Activated T-cell treated with anti-CD3 and anti-CD28 coated beads, Interleukin-2, amount 50 U/mL, for 24 hours (primary cell): ENCODE results near the gene PRKAG2.
"Not testable (repeated sequence)": the region's sequence is repeated elsewhere in the genome, so short reads cannot be mapped to it uniquely, and the experiment has no call there.

ENCODE experiments used
- DNase-seq: peaks from one replicate; pipeline ENCODE4 v3.0.0-alpha.2; 2020
- H3K27ac Mint-ChIP-seq: 2 replicates; pipeline ENCODE4 v1.8.0; 2020; ENCODE audit warnings: mild to moderate bottlenecking, mixed read lengths
- H3K27me3 Mint-ChIP-seq: 2 replicates; pipeline ENCODE4 v1.8.0; 2020; ENCODE audit warnings: mixed read lengths
- H3K36me3 Mint-ChIP-seq: 2 replicates; pipeline ENCODE4 v1.8.0; 2020; ENCODE audit warnings: low read depth, mixed read lengths
- H3K4me1 Mint-ChIP-seq: 2 replicates; pipeline ENCODE4 v1.8.0; 2020; ENCODE audit warnings: low read depth, mixed read lengths
- H3K4me3 Mint-ChIP-seq: 2 replicates; pipeline ENCODE4 v1.8.0; 2020; ENCODE audit warnings: mild to moderate bottlenecking, moderate library complexity, mixed read lengths
- H3K9me3 Mint-ChIP-seq: 2 replicates; pipeline ENCODE4 v1.8.0; 2020; ENCODE audit warnings: mixed read lengths

The PRKAG2 gene

GRCh38 chr7:151573046-151573445, 303.9 kb downstream of the PRKAG2 start:
- H3K9me3 Mint-ChIP-seq, H3K4me3 Mint-ChIP-seq, DNase-seq, H3K27me3 Mint-ChIP-seq, H3K4me1 Mint-ChIP-seq, H3K27ac Mint-ChIP-seq: not testable (repeated sequence)
- H3K36me3 Mint-ChIP-seq, result peaks cover 39% of the 10 kb centered on the region

GRCh38 chr7:151572136-151572535, 304.8 kb downstream of the PRKAG2 start:
- Mint-ChIP-seq H3K9me3 (no peaks in the 10 kb centered on the region), H3K4me3 (no peak overlapping the region), H3K27me3 (no peaks in the 10 kb centered on the region), H3K36me3 (peaks cover 41% of the 10 kb centered on the region), H3K27ac (no peak overlapping the region), H3K4me1 (no peaks in the 10 kb centered on the region)
- no peak for DNase-seq

GRCh38 chr7:151571471-151571870, 305.4 kb downstream of the PRKAG2 start:
- H3K27ac Mint-ChIP-seq, result no peak overlapping the region
- H3K36me3 Mint-ChIP-seq, result peaks cover 41% of the 10 kb centered on the region
- DNase-seq, result no peak
- no peaks in the 10 kb centered on the region for H3K9me3 Mint-ChIP-seq
- H3K4me3 Mint-ChIP-seq, result no peak overlapping the region
- no peaks in the 10 kb centered on the region for H3K4me1 Mint-ChIP-seq
- H3K27me3 Mint-ChIP-seq, result no peaks in the 10 kb centered on the region

GRCh38 chr7:151570366-151570915, 306.5 kb downstream of the PRKAG2 start:
- Mint-ChIP-seq H3K4me3 (no peak overlapping the region), H3K36me3 (peaks cover 41% of the 10 kb centered on the region), H3K27ac (no peak overlapping the region), H3K27me3 (no peaks in the 10 kb centered on the region), H3K4me1 (no peaks in the 10 kb centered on the region), H3K9me3 (no peaks in the 10 kb centered on the region)
- no peak for DNase-seq

GRCh38 chr7:151568956-151569940, 307.7 kb downstream of the PRKAG2 start:
- Mint-ChIP-seq H3K36me3 (peaks cover 47% of the 10 kb centered on the region), H3K27ac (no peak overlapping the region), H3K9me3 (no peaks in the 10 kb centered on the region)

GRCh38 chr7:151566897-151567320, 310.0 kb downstream of the PRKAG2 start:
- Mint-ChIP-seq H3K4me3 (no peak overlapping the region), H3K27me3 (no peaks in the 10 kb centered on the region), H3K9me3 (no peaks in the 10 kb centered on the region), H3K27ac (no peak overlapping the region), H3K36me3 (peaks cover 59% of the 10 kb centered on the region), H3K4me1 (no peaks in the 10 kb centered on the region)
- no peak for DNase-seq

More at GRCh38 chr7:151568956-151569940, 307.7 kb downstream of the PRKAG2 start:
- no peak for DNase-seq
- no peaks in the 10 kb centered on the region for H3K27me3 Mint-ChIP-seq
- no peak overlapping the region for H3K4me3 Mint-ChIP-seq
- H3K4me1 Mint-ChIP-seq, result no peaks in the 10 kb centered on the region

GRCh38 chr7:151565541-151565940, 311.4 kb downstream of the PRKAG2 start:
- H3K9me3 Mint-ChIP-seq, result no peaks in the 10 kb centered on the region
- no peaks in the 10 kb centered on the region for H3K27me3 Mint-ChIP-seq
- DNase-seq, result no peak
- peaks cover 4% of the 10 kb centered on the region for H3K4me1 Mint-ChIP-seq
- H3K4me3 Mint-ChIP-seq, result no peak overlapping the region
- no peak overlapping the region for H3K27ac Mint-ChIP-seq
- peaks cover 66% of the 10 kb centered on the region for H3K36me3 Mint-ChIP-seq

- Mint-ChIP-seq H3K27ac (peak overlapping the region; percentile 90), H3K27me3 (no peaks in the 10 kb centered on the region), H3K9me3 (no peaks in the 10 kb centered on the region), H3K36me3 (peaks cover 78% of the 10 kb centered on the region), H3K4me1 (peaks cover 17% of the 10 kb centered on the region), H3K4me3 (peak overlapping the region; percentile 30)
- no peak for DNase-seq
Measured at GRCh38 chr7:151560243-151560642, 316.7 kb downstream of the PRKAG2 start.

GRCh38 chr7:151559557-151560183, 317.2 kb downstream of the PRKAG2 start:
- Mint-ChIP-seq H3K27ac (peak overlapping the region; percentile 90), H3K9me3 (no peaks in the 10 kb centered on the region), H3K36me3 (peaks cover 76% of the 10 kb centered on the region), H3K27me3 (no peaks in the 10 kb centered on the region), H3K4me3 (no peak overlapping the region), H3K4me1 (peaks cover 17% of the 10 kb centered on the region)
- no peak for DNase-seq

GRCh38 chr7:151558575-151558974, 318.3 kb downstream of the PRKAG2 start:
- no peak overlapping the region for H3K27ac Mint-ChIP-seq
- no peaks in the 10 kb centered on the region for H3K9me3 Mint-ChIP-seq
- H3K27me3 Mint-ChIP-seq, result no peaks in the 10 kb centered on the region
- no peak overlapping the region for H3K4me3 Mint-ChIP-seq
- DNase-seq, result no peak
- H3K36me3 Mint-ChIP-seq, result peaks cover 65% of the 10 kb centered on the region
- peaks cover 17% of the 10 kb centered on the region for H3K4me1 Mint-ChIP-seq

- Mint-ChIP-seq H3K36me3 (peaks cover 53% of the 10 kb centered on the region), H3K9me3 (no peaks in the 10 kb centered on the region), H3K4me3 (no peak overlapping the region), H3K27me3 (no peaks in the 10 kb centered on the region), H3K4me1 (peaks cover 17% of the 10 kb centered on the region), H3K27ac (no peak overlapping the region)
- DNase-seq, result no peak
Measured at GRCh38 chr7:151556592-151556991, 320.3 kb downstream of the PRKAG2 start.

GRCh38 chr7:151553356-151553755, 323.6 kb downstream of the PRKAG2 start:
- DNase-seq, result no peak
- H3K4me3 Mint-ChIP-seq, result no peak overlapping the region
- no peaks in the 10 kb centered on the region for H3K27me3 Mint-ChIP-seq
- no peak overlapping the region for H3K27ac Mint-ChIP-seq
- H3K36me3 Mint-ChIP-seq, result peaks cover 22% of the 10 kb centered on the region
- peaks cover 5% of the 10 kb centered on the region for H3K4me1 Mint-ChIP-seq
- H3K9me3 Mint-ChIP-seq, result no peaks in the 10 kb centered on the region

GRCh38 chr7:151552352-151553028, 324.4 kb downstream of the PRKAG2 start:
- Mint-ChIP-seq H3K9me3 (no peaks in the 10 kb centered on the region), H3K4me3 (no peak overlapping the region), H3K27ac (peak overlapping the region; percentile 16), H3K36me3 (peaks cover 15% of the 10 kb centered on the region), H3K4me1 (peaks cover 5% of the 10 kb centered on the region), H3K27me3 (peaks cover 3% of the 10 kb centered on the region)
- DNase-seq, result no peak

GRCh38 chr7:151551820-151552219, 325.1 kb downstream of the PRKAG2 start:
- Mint-ChIP-seq H3K36me3 (peaks cover 10% of the 10 kb centered on the region), H3K4me1 (peaks cover 5% of the 10 kb centered on the region), H3K9me3 (no peaks in the 10 kb centered on the region), H3K27me3 (peaks cover 7% of the 10 kb centered on the region), H3K27ac (no peak overlapping the region), H3K4me3 (no peak overlapping the region)
- DNase-seq, result no peak
